ENCODE results near the gene TMBIM1.

DNA sequence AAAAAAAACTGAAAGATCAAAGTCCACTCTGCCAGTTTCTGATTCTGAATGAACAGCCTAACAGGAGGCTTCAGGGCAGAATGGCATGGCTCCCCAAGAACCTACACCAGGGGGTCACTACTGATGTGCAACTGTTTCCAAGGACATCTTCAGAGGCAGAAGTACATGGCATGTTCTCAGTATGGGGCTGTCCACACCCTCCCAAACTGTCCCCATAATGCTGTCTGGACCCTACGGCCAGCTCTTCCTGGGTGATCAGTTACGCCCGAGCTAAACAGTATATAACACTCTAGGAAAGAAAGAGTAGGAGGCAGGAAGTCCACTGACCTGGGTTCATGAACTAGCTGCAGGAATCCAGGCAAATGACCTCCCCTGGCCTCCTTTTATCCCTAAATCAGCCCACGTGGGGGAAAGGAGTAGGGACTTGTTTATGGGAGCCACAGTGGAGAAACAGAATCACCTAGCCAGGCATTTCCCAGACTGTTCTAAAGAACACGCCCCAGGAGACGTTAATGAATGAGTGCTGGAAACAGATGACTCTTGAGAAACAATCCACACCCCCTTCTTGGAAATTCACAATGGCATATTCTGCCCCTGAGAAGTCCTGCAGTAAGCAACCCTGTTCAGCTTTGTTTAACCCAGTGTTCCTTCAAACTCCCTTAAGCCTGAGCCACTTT is 2.5 kb downstream of the TMBIM1 start:
- peak; percentile 57 to 86 for TF ChIP-seq EP300 (IDR thresholded peaks at IDR 0.05)
- TF ChIP-seq, protein P1, sequence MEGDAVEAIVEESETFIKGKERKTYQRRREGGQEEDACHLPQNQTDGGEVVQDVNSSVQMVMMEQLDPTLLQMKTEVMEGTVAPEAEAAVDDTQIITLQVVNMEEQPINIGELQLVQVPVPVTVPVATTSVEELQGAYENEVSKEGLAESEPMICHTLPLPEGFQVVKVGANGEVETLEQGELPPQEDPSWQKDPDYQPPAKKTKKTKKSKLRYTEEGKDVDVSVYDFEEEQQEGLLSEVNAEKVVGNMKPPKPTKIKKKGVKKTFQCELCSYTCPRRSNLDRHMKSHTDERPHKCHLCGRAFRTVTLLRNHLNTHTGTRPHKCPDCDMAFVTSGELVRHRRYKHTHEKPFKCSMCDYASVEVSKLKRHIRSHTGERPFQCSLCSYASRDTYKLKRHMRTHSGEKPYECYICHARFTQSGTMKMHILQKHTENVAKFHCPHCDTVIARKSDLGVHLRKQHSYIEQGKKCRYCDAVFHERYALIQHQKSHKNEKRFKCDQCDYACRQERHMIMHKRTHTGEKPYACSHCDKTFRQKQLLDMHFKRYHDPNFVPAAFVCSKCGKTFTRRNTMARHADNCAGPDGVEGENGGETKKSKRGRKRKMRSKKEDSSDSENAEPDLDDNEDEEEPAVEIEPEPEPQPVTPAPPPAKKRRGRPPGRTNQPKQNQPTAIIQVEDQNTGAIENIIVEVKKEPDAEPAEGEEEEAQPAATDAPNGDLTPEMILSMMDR (IDR thresholded peaks at IDR 0.05), result peak in 1 of 5 experiments; percentile 16

All from tibial nerve (tissue), 4 donors.